GM06990 (cell line): Measurements from ENCODE around the gene C1GALT1.

Experiments used
- DNase-seq: peaks from one replicate; pipeline ENCODE4 v3.0.0-alpha.2; 2011; ENCODE audit not compliant: insufficient read length; ENCODE audit errors: extremely low read depth
- H3K27me3 ChIP-seq: replicated peaks from 2 replicates; pipeline ENCODE4 v1.6.0; 2011; ENCODE audit warnings: low read length; ENCODE audit not compliant: control insufficient read depth, insufficient read depth
- H3K36me3 ChIP-seq: 2 replicates; pipeline ENCODE4 v1.5.1; 2011; ENCODE audit warnings: low read length; ENCODE audit not compliant: control insufficient read depth, insufficient read depth
- H3K4me3 ChIP-seq: replicated peaks from 2 replicates; pipeline ENCODE4 v1.5.1; 2011; ENCODE audit warnings: low read depth, mild to moderate bottlenecking, control low read depth, low read length
- CTCF ChIP-seq: IDR thresholded peaks from 2 replicates; pipeline ENCODE4 v1.5.1; 2011; ENCODE audit warnings: low read length, control low read depth, mild to moderate bottlenecking, inconsistent platforms; ENCODE audit not compliant: insufficient read depth, poor library complexity, severe bottlenecking

Gene C1GALT1

GRCh38 chr7:7210475-7211237 lies 28.3 kb downstream of the C1GALT1 start:
- TF ChIP-seq CTCF, result no peak
- Histone ChIP-seq H3K36me3 (no peaks in the 10 kb centered on the region; the same call in 1 of the 2 replicates), H3K27me3 (no peaks in the 10 kb centered on the region), H3K4me3 (no peak overlapping the region)
- no peak for DNase-seq

- no peak for DNase-seq
- no peaks in the 10 kb centered on the region; the same call in 1 of the 2 replicates for H3K36me3 ChIP-seq
- no peak overlapping the region for H3K4me3 ChIP-seq
- H3K27me3 ChIP-seq, result no peaks in the 10 kb centered on the region
- TF ChIP-seq CTCF, result no peak
Observed at GRCh38 chr7:7212612-7213011, 30.3 kb downstream of the C1GALT1 start.

- Histone ChIP-seq H3K4me3 (no peak overlapping the region), H3K27me3 (no peaks in the 10 kb centered on the region), H3K36me3 (no peaks in the 10 kb centered on the region; the same call in 1 of the 2 replicates)
- no peak for DNase-seq
- TF ChIP-seq CTCF, result no peak
Observed at GRCh38 chr7:7214398-7215347, 32.3 kb downstream of the C1GALT1 start.

GRCh38 chr7:7216279-7216678 lies 33.9 kb downstream of the C1GALT1 start:
- TF ChIP-seq CTCF, result no peak
- Histone ChIP-seq H3K27me3 (no peaks in the 10 kb centered on the region), H3K4me3 (no peak overlapping the region), H3K36me3 (no peaks in the 10 kb centered on the region; the same call in 1 of the 2 replicates)
- DNase-seq, result no peak

- Histone ChIP-seq H3K36me3 (no peaks in the 10 kb centered on the region), H3K4me3 (no peak overlapping the region), H3K27me3 (no peaks in the 10 kb centered on the region)
- no peak for TF ChIP-seq CTCF
- DNase-seq, result no peak
Observed at GRCh38 chr7:7219216-7219615, 36.9 kb downstream of the C1GALT1 start.
